Measurements from ENCODE around the gene ZMIZ1. TPM values are rescaled to one million over a fixed set of nuclear protein-coding genes. Genes with fewer than 3 reads are reported as not detected.

The ZMIZ1 gene
- total RNA-seq, 1 experiment from 2014 or later: 13.9 TPM

GRCh38 chr10:79207096-79207357 is 138.3 kb downstream of the ZMIZ1 start:
- DNase-seq (ENCODE audit: low read depth): no peak

GRCh38 chr10:79207726-79208125 is 139.0 kb downstream of the ZMIZ1 start:
- DNase-seq (ENCODE audit: low read depth): no peak

GRCh38 chr10:79208251-79208983 is 139.7 kb downstream of the ZMIZ1 start:
- no peak for DNase-seq (ENCODE audit: low read depth)

- no peak for DNase-seq (ENCODE audit: low read depth)
These were observed 140.6 kb downstream of the ZMIZ1 start for GRCh38 chr10:79209340-79209739.

GRCh38 chr10:79209831-79210230 is 141.1 kb downstream of the ZMIZ1 start:
- no peak for DNase-seq (ENCODE audit: low read depth)

- DNase-seq (ENCODE audit: low read depth): no peak
These were observed 141.9 kb downstream of the ZMIZ1 start for GRCh38 chr10:79210672-79211071.

GRCh38 chr10:79211616-79212015 is 142.8 kb downstream of the ZMIZ1 start:
- DNase-seq (ENCODE audit: low read depth): no peak

- DNase-seq (ENCODE audit: low read depth): no peak
These were observed 146.8 kb downstream of the ZMIZ1 start for GRCh38 chr10:79215531-79215930.

- DNase-seq (ENCODE audit: low read depth): no peak
These were observed 150.7 kb downstream of the ZMIZ1 start for GRCh38 chr10:79219322-79219957.

- DNase-seq (ENCODE audit: low read depth): no peak
These were observed 151.5 kb downstream of the ZMIZ1 start for GRCh38 chr10:79220307-79220706.

- no peak for DNase-seq (ENCODE audit: low read depth)
These were observed 152.6 kb downstream of the ZMIZ1 start for GRCh38 chr10:79221110-79222051.

GRCh38 chr10:79222186-79222585 is 153.4 kb downstream of the ZMIZ1 start:
- no peak for DNase-seq (ENCODE audit: low read depth)

- DNase-seq (ENCODE audit: low read depth): peak; percentile 12
These were observed 154.6 kb downstream of the ZMIZ1 start for GRCh38 chr10:79223091-79224048.

- DNase-seq (ENCODE audit: low read depth): no peak
These were observed 155.6 kb downstream of the ZMIZ1 start for GRCh38 chr10:79224263-79224949.

GRCh38 chr10:79224992-79225391 is 156.2 kb downstream of the ZMIZ1 start:
- no peak for DNase-seq (ENCODE audit: low read depth)

GRCh38 chr10:79226391-79227245 is 157.9 kb downstream of the ZMIZ1 start:
- DNase-seq (ENCODE audit: low read depth): no peak

GRCh38 chr10:79229071-79229541 is 160.3 kb downstream of the ZMIZ1 start:
- DNase-seq (ENCODE audit: low read depth): no peak

GRCh38 chr10:79229830-79230327 is 161.1 kb downstream of the ZMIZ1 start:
- no peak for DNase-seq (ENCODE audit: low read depth)

- DNase-seq (ENCODE audit: low read depth): no peak
These were observed 161.6 kb downstream of the ZMIZ1 start for GRCh38 chr10:79230328-79230830.
